Activated T-helper 1 cell treated with anti-CD3 and anti-CD28 coated beads, Interleukin-12 subunit alpha, Interleukin-12 subunit beta, Interleukin-2, Interleukin-4 antibody, amounts not matched to agents 30 ng/mL and 10 ng/mL and 1 ng/mL, durations not matched to agents 14 hours and 24 hours and 36 hours (primary cell): ENCODE data around the gene ZSWIM4. TPM values are rescaled to one million over a fixed set of nuclear protein-coding genes. Genes with fewer than 3 reads are reported as not detected.
"Not testable (repeated sequence)": the region's sequence is repeated elsewhere in the genome, so short reads cannot be mapped to it uniquely, and the experiment has no call there.

ENCODE experiments used
- DNase-seq: peaks from one replicate; pipeline ENCODE4 v3.0.0; 2021; ENCODE audit warnings: low spot score
- H3K27ac Mint-ChIP-seq: one replicate; pipeline ENCODE4 v1.8.0; 2021; ENCODE audit warnings: mild to moderate bottlenecking, mixed read lengths
- H3K27me3 Mint-ChIP-seq: one replicate; pipeline ENCODE4 v1.8.0; 2022; ENCODE audit warnings: mild to moderate bottlenecking, moderate library complexity, mixed read lengths; ENCODE audit not compliant: insufficient read depth
- H3K36me3 Mint-ChIP-seq: one replicate; pipeline ENCODE4 v1.8.0; 2021; ENCODE audit warnings: low read depth, mixed read lengths
- H3K4me1 Mint-ChIP-seq: one replicate; pipeline ENCODE4 v1.8.0; 2021; ENCODE audit warnings: low read depth, mixed read lengths
- H3K4me3 Mint-ChIP-seq: one replicate; pipeline ENCODE4 v1.8.0; 2021; ENCODE audit warnings: mild to moderate bottlenecking, moderate library complexity, mixed read lengths
- H3K9me3 Mint-ChIP-seq: one replicate; pipeline ENCODE4 v1.8.0; 2021; ENCODE audit warnings: mixed read lengths
- intact Hi-C: fragments of 100-400 bp; cut with micrococcal nuclease; formaldehyde crosslinking; loops from one replicate; pipeline ENCODE4 v1.15.1; 2024
- total RNA-seq: library from RNA; stranded (reverse); gene quantifications from 2 replicates; pipeline ENCODE4 v1.2.3, GENCODE V29; 2022

ZSWIM4 gene
- total RNA-seq, 1 donor from 2014 or later = 7.9 TPM

GRCh38 chr19:13846557-13847406 lies 51.5 kb downstream of the ZSWIM4 start:
- Mint-ChIP-seq H3K27me3 (no peaks in the 10 kb centered on the region), H3K9me3 (no peaks in the 10 kb centered on the region)
- intact Hi-C loops = loop anchor here (1.0 to 5.0 kb wide), 6 partner anchors 7 to 689 kb away; partner anchors contain the start of gene ZSWIM4

DNA sequence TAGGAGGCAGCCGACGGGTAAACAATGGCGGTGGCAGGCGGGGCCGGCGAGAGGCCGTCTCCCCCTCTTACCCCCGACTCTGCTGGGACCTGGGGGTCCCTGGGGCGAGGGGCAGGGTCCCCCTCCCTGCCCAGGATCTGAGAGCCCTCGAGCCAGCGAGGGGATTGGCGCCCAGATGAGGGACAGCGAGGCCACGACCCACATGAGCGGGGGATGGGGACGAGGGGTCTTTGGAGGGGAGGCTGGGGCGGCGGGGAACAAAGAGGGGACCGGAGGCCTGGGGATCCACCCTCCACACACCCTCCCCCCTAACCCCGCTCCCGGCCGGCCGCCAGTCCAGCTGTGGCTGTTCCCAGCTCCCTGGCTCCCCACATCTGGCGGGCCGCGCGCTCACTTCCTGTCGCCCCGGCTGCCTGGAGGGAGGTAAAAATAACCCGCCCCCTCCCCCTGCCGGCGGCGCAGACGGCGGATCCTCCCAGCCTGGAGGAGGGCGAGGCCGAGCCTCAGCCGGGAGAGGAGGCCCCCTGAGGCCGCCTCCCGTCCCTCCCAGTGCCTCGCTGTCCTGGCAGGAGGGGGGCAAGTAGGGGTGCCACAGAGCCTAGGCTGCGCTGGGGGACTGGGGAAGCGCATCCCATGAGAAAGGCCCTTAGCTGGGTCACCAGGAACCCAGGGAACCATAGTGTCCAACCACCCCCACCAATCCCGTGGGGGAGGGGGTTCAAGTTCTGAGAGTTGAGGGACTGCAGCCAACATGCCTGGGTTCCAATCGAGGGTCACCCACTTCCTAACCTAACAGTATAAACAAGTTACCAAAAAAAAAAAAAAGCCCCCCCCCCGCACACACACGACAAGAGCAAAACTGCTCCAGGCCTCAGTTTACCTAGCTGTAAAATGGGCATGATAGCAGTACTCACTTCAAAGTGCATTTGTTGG lies 52.4 kb downstream of the ZSWIM4 start:
- peaks cover 2% of the 10 kb centered on the region for H3K36me3 Mint-ChIP-seq
- no peaks in the 10 kb centered on the region for H3K27me3 Mint-ChIP-seq
- peak overlapping the region; percentile 97 for H3K27ac Mint-ChIP-seq
- peaks cover 45% of the 10 kb centered on the region for H3K4me1 Mint-ChIP-seq
- peak overlapping the region; percentile 86 for H3K4me3 Mint-ChIP-seq
- intact Hi-C loops = loop anchor here (1.0 to 5.0 kb wide), 5 partner anchors 8 to 690 kb away; no protein-coding TSS in a partner anchor
- no peaks in the 10 kb centered on the region for H3K9me3 Mint-ChIP-seq
- DNase-seq = peak; percentile 74

More at GRCh38 chr19:13846557-13847406, 51.5 kb downstream of the ZSWIM4 start:
- peaks cover 2% of the 10 kb centered on the region for H3K36me3 Mint-ChIP-seq
- peak; percentile 96 for DNase-seq
- peak overlapping the region; percentile 86 for H3K4me3 Mint-ChIP-seq
- peaks cover 45% of the 10 kb centered on the region for H3K4me1 Mint-ChIP-seq
- peak overlapping the region; percentile 97 for H3K27ac Mint-ChIP-seq

DNA sequence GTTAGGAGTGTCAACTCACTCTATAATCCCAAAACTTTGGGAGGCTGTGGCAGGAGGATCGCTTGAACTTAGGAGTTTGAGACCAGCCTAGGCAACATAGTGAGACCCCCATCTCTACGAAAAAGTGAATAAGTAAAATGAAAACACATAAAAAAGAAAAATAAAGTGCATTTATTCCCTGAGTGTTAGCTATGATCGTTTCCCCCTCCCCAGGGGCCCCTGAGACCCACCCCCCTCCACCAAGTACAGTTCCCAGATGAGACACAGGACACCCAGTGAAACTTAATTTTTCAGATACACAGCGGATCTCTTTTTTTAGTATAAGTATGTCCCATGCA lies 53.1 kb downstream of the ZSWIM4 start:
- H3K4me3 Mint-ChIP-seq = no peak overlapping the region
- H3K36me3 Mint-ChIP-seq = peaks cover 2% of the 10 kb centered on the region
- H3K27ac Mint-ChIP-seq = peak overlapping the region; percentile 67
- no peaks in the 10 kb centered on the region for H3K27me3 Mint-ChIP-seq
- intact Hi-C loops = loop anchor here (5.0 kb wide), 1 partner anchor 691 kb away; no protein-coding TSS in a partner anchor
- H3K4me1 Mint-ChIP-seq = peaks cover 45% of the 10 kb centered on the region
- no peaks in the 10 kb centered on the region for H3K9me3 Mint-ChIP-seq
- DNase-seq = no peak

- Mint-ChIP-seq H3K27ac (peak overlapping the region; percentile 90), H3K27me3 (no peaks in the 10 kb centered on the region), H3K4me3 (peak overlapping the region; percentile 77), H3K36me3 (peaks cover 2% of the 10 kb centered on the region), H3K9me3 (no peaks in the 10 kb centered on the region), H3K4me1 (peaks cover 45% of the 10 kb centered on the region)
- DNase-seq = no peak
- intact Hi-C loops = loop anchor here (5.0 kb wide), 1 partner anchor 692 kb away; no protein-coding TSS in a partner anchor
Observed at GRCh38 chr19:13848798-13849676, 53.8 kb downstream of the ZSWIM4 start.

DNA sequence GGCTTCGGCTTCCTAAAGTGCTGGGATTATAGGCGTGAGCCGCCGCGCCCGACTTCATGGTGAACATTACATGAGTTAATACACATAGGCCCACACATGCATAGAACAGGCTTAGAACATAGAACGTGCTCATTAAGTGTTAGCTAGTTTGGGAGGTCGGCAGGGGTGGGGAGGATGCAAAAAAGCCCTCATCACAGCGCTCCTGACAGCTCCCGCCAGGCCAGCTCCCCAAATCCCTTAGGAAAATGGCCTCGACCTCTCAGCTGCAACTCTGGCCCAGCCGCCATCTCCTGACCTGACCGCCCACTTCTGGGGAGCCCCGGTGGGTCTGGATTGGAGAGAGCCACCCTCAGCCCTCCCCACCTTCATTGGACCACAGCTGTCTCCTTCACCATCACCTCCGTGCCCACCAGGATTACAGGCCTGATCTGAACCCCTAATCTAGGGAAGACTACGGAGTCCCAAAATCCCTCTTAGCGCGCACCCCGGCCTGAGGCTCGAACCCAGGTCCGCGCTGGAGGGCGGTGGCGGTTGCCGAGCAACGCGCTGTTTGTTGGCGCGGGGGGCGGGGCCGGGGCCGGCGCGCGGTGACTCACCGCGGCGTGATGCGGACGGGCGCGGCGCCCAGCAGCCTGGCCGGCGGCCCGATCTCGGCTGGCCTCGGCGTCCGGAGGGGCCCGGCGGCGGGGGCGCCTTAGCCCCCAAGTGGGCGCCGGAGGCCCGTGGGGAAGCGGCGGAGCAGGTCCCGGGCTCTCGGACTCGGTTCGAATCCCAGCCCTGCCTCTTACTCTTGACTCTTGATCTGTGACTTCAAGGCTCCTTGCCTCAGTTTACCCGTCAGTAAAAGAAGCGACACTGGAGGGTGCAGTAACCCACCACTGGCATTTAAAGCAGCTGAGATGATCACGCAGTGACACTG lies 55.0 kb downstream of the ZSWIM4 start:
- DNase-seq = peak; percentile 60
- H3K9me3 Mint-ChIP-seq = no peaks in the 10 kb centered on the region
- peak overlapping the region; percentile 73 for H3K4me3 Mint-ChIP-seq
- no peaks in the 10 kb centered on the region for H3K27me3 Mint-ChIP-seq
- intact Hi-C loops = loop anchor here (1.0 to 5.0 kb wide), 2 partner anchors 11 to 693 kb away; no protein-coding TSS in a partner anchor
- H3K4me1 Mint-ChIP-seq = peaks cover 35% of the 10 kb centered on the region
- peak overlapping the region; percentile 82 for H3K27ac Mint-ChIP-seq
- H3K36me3 Mint-ChIP-seq = peaks cover 2% of the 10 kb centered on the region

DNA sequence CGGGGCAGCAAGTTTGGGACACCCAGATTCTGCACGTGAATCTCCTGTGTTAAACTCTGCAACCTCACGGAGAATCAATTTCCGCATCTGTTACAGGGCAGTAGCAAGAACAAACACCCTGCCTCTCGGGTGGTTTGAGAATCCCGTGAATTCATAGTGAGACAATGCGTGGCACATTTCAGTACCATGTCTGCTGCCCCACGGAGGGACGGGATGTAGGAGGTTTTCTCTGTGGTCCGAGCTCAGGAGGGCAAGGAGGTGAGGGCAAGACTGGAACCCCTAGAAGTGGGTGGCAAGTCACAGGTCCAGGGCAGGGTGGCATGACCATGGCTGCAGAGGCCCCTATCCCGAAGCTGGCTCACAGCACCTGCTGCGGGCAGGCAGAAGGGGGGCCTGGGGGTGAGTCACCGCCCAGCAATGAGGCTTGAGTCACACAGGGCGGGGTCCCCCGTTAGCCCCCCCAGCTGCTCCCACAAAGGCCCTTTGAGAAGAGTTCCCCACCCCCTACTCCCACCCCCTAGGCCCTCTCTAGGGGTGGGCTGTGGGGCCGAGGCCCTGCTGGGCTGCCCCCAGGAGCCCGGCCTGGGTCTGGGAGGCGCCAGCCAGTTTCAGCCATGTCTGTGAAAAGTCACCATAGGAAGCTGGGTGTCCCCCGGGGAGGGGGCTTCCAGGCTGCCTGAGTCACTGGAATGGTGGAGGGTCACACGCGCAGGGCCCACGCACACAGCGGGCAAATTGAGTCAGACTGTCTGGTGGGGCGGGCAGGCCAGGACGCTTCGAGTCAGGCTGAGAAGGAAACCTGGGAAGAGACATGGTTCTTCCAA lies 55.9 kb downstream of the ZSWIM4 start:
- H3K9me3 Mint-ChIP-seq = no peaks in the 10 kb centered on the region
- H3K4me1 Mint-ChIP-seq = peaks cover 26% of the 10 kb centered on the region
- H3K4me3 Mint-ChIP-seq = peak overlapping the region; percentile 73
- H3K27me3 Mint-ChIP-seq = no peaks in the 10 kb centered on the region
- H3K36me3 Mint-ChIP-seq = peaks cover 2% of the 10 kb centered on the region
- intact Hi-C loops = loop anchor here (1.0 kb wide), 1 partner anchor 10 kb away; no protein-coding TSS in a partner anchor
- no peak for DNase-seq
- H3K27ac Mint-ChIP-seq = peak overlapping the region; percentile 82

- H3K27ac Mint-ChIP-seq, H3K36me3 Mint-ChIP-seq, H3K4me3 Mint-ChIP-seq, intact Hi-C loops, H3K9me3 Mint-ChIP-seq, H3K27me3 Mint-ChIP-seq, DNase-seq: not testable (repeated sequence)
- H3K4me1 Mint-ChIP-seq = peaks cover 20% of the 10 kb centered on the region
Observed at GRCh38 chr19:13851734-13852114, 56.5 kb downstream of the ZSWIM4 start.

GRCh38 chr19:13852171-13852707 lies 57.0 kb downstream of the ZSWIM4 start:
- peaks cover 17% of the 10 kb centered on the region for H3K4me1 Mint-ChIP-seq
- H3K4me3 Mint-ChIP-seq, H3K27me3 Mint-ChIP-seq, H3K9me3 Mint-ChIP-seq, intact Hi-C loops, H3K36me3 Mint-ChIP-seq, H3K27ac Mint-ChIP-seq, DNase-seq: not testable (repeated sequence)

- H3K4me3 Mint-ChIP-seq = no peak overlapping the region
- no peaks in the 10 kb centered on the region for H3K36me3 Mint-ChIP-seq
- no peaks in the 10 kb centered on the region for H3K9me3 Mint-ChIP-seq
- no peak for DNase-seq
- no peak overlapping the region for H3K27ac Mint-ChIP-seq
- peaks cover 16% of the 10 kb centered on the region for H3K4me1 Mint-ChIP-seq
- no peaks in the 10 kb centered on the region for H3K27me3 Mint-ChIP-seq
- intact Hi-C loops = no loop called here
Observed at GRCh38 chr19:13856497-13856896, 61.3 kb downstream of the ZSWIM4 start.

- intact Hi-C loops = no loop called here
- Mint-ChIP-seq H3K9me3 (no peaks in the 10 kb centered on the region), H3K27me3 (peaks cover 9% of the 10 kb centered on the region), H3K27ac (peak overlapping the region; percentile 66), H3K4me1 (peaks cover 39% of the 10 kb centered on the region), H3K4me3 (peak overlapping the region; percentile 9), H3K36me3 (peaks cover 3% of the 10 kb centered on the region)
- no peak for DNase-seq
Observed at GRCh38 chr19:13859361-13859880, 64.2 kb downstream of the ZSWIM4 start.
